Endothelial cell of umbilical vein (primary cell): ENCODE results near the gene SUCLG2. TPM values are rescaled to one million over a fixed set of nuclear protein-coding genes. Genes with fewer than 3 reads are reported as not detected.

Source experiments
- BruUV-seq: library from RNA; stranded (reverse); fragments of 400-500 nt; replicated peaks from 2 replicates; lab custom pipeline; 2021; lab: Mats Ljungman, UMichigan
- CTCF ChIA-PET: fragments of 300-600, 350-600 bp; sonication (Branson Sonifier 250); formaldehyde crosslinking; loops from one replicate; lab custom pipeline; 2021; ENCODE audit warnings: antibody characterized with exemption, inconsistent platforms; lab: Charles Lee
- POLR2A ChIA-PET: fragments of 300-600, 350-600 bp; sonication (Branson Sonifier 250); formaldehyde crosslinking; loops from one replicate; lab custom pipeline; 2021; ENCODE audit warnings: antibody characterized with exemption, inconsistent platforms; lab: Charles Lee
- DNase-seq: peaks from one replicate; pipeline ENCODE4 v3.0.0-alpha.2; 2011; ENCODE audit warnings: low read depth, low spot score
- FAIRE-seq: peaks from 2 replicates; lab custom pipeline; 2011; peaks lifted over from hg19 to GRCh38; lab: Jason Lieb, UNC
- H2AFZ ChIP-seq: 2 replicates; pipeline ENCODE4 v1.6.0; 2012; ENCODE audit warnings: low read depth, low read length, control low read depth, inconsistent platforms
- H3K27ac ChIP-seq: 2 replicates; pipeline ENCODE4 v1.5.1; 2011; ENCODE audit warnings: low read depth, mild to moderate bottlenecking, control low read depth, low read length, moderate library complexity; ENCODE audit not compliant: insufficient read depth
- H3K27me3 ChIP-seq, 2 experiments: 2 replicates each; pipeline versions ENCODE4 v1.6.0 to v1.6.1; 2011; ENCODE audit warnings: low read length in 2 of 2, mixed read lengths in 1 of 2; ENCODE audit not compliant: control insufficient read depth in 2 of 2, insufficient read depth in 2 of 2
- H3K36me3 ChIP-seq, 2 experiments: 2 replicates in 1 of 2; 3 replicates in 1 of 2; pipeline ENCODE4 v1.5.1; 2011; ENCODE audit warnings: low read length in 2 of 2, mild to moderate bottlenecking in 1 of 2, moderate library complexity in 1 of 2; ENCODE audit not compliant: control insufficient read depth in 2 of 2, insufficient read depth in 2 of 2; ENCODE audit errors: extremely low read depth in 1 of 2
- H3K4me1 ChIP-seq: 3 replicates; pipeline ENCODE4 v1.5.1; 2011; ENCODE audit warnings: mild to moderate bottlenecking, low read length; ENCODE audit not compliant: control insufficient read depth, insufficient read depth; ENCODE audit errors: extremely low read depth
- H3K4me2 ChIP-seq: 2 replicates; pipeline ENCODE4 v1.6.1; 2011; ENCODE audit warnings: low read length, control low read depth, mixed read lengths; ENCODE audit not compliant: insufficient read depth
- H3K4me3 ChIP-seq, 3 experiments: fragments of 200-600 bp in 1 of 3; sonication (generic), shearing (Covaris generic) in 1 of 3; replicated peaks in 1 of 3; 2 replicates each; pipeline ENCODE4 v1.5.1; 2011 to 2016; ENCODE audit warnings: control low read depth in 3 of 3, low read length in 3 of 3, mild to moderate bottlenecking in 2 of 3, inconsistent platforms in 1 of 3, low read depth in 1 of 3, moderate library complexity in 1 of 3; ENCODE audit not compliant: insufficient read depth in 1 of 3
- H3K79me2 ChIP-seq: 2 replicates; pipeline ENCODE4 v1.6.0; 2012; ENCODE audit warnings: low read length, inconsistent platforms; ENCODE audit not compliant: control insufficient read depth, insufficient read depth
- H3K9ac ChIP-seq: replicated peaks from 2 replicates; pipeline ENCODE3; 2011; ENCODE audit warnings: low read length, control low read depth; ENCODE audit not compliant: insufficient read depth; ENCODE audit errors: extremely low read depth
- H3K9me1 ChIP-seq: replicated peaks from 3 replicates; pipeline ENCODE4 v1.6.0; 2011; ENCODE audit warnings: mild to moderate bottlenecking, low read length; ENCODE audit not compliant: control insufficient read depth, insufficient read depth; ENCODE audit errors: extremely low read depth
- H3K9me3 ChIP-seq: replicated peaks from 2 replicates; pipeline ENCODE4 v1.5.1; 2012; ENCODE audit warnings: low read length, inconsistent platforms; ENCODE audit not compliant: control insufficient read depth, insufficient read depth
- H4K20me1 ChIP-seq: replicated peaks from 2 replicates; pipeline ENCODE3; 2011; ENCODE audit warnings: mild to moderate bottlenecking, low read length; ENCODE audit not compliant: control insufficient read depth, insufficient read depth; ENCODE audit errors: extremely low read depth
- CTCF ChIP-seq, 2 donors: IDR thresholded peaks; 1 replicate in 1 of 2; 2 replicates in 1 of 2; pipeline ENCODE4 v1.5.1; 2011; ENCODE audit warnings: low read length in 2 of 2, mild to moderate bottlenecking in 2 of 2, moderate library complexity in 2 of 2, control low read depth in 1 of 2, inconsistent platforms in 1 of 2, low read depth in 1 of 2; ENCODE audit not compliant: insufficient read depth in 1 of 2; ENCODE audit errors: extremely low read depth in 1 of 2
- EZH2 ChIP-seq: IDR thresholded peaks from 2 replicates; pipeline ENCODE4 v1.6.1; 2012; ENCODE audit warnings: borderline replicate concordance, low read depth, mild to moderate bottlenecking, moderate library complexity, low read length, inconsistent platforms; ENCODE audit not compliant: severe bottlenecking
- GATA2 ChIP-seq: IDR thresholded peaks from 2 replicates; pipeline ENCODE4 v1.7.0; 2011; ENCODE audit warnings: low read depth, mild to moderate bottlenecking, moderate library complexity, mixed read lengths, low read length; ENCODE audit not compliant: insufficient read length, insufficient read depth
- JUN ChIP-seq: IDR thresholded peaks from 2 replicates; pipeline ENCODE4 v1.6.1; 2011; ENCODE audit warnings: borderline replicate concordance, low read depth; ENCODE audit not compliant: insufficient read length, insufficient read depth
- MAX ChIP-seq: IDR thresholded peaks from 2 replicates; pipeline ENCODE4 v1.6.1; 2011; ENCODE audit not compliant: insufficient read depth, insufficient read length
- MYC ChIP-seq: IDR thresholded peaks from one replicate; pipeline ENCODE4 v1.6.1; 2011; ENCODE audit warnings: mild to moderate bottlenecking, low read depth, low read length
- POLR2A ChIP-seq: IDR thresholded peaks from 2 replicates; pipeline ENCODE4 v1.6.1; 2012; ENCODE audit warnings: low read depth, mild to moderate bottlenecking, control low read depth, low read length
- POLR2AphosphoS5 ChIP-seq: IDR thresholded peaks from 2 replicates; pipeline ENCODE4 v1.6.1; 2012; ENCODE audit warnings: low read depth, mild to moderate bottlenecking, control low read depth, low read length, moderate library complexity; ENCODE audit not compliant: insufficient read depth
- dilution Hi-C: fragments of 300-500 bp; cut with MboI; formaldehyde crosslinking; loops from one replicate; pipeline ENCODE4 v1.15.0; 2019; ENCODE audit warnings: low sequenced_read_pairs; ENCODE audit not compliant: extremely low pct_ligation_motif_present
- intact Hi-C: fragments of 100-400 bp; cut with micrococcal nuclease; formaldehyde crosslinking; loops from one replicate; pipeline ENCODE4 v1.10.0; 2022
- polyA plus RNA-seq, 4 experiments: library from polyadenylated mRNA; depleted of rRNA in 3 of 4; stranded (reverse) in 3 of 4; unstranded in 1 of 4; fragments of >200 nt; gene quantifications; 2 replicates each; pipeline versions ENCODE4 v1.2.1 to v1.2.3, GENCODE V29; 2011 to 2012; ENCODE audit warnings: missing spikeins in 1 of 4
- total RNA-seq: library from RNA; stranded (reverse); gene quantifications from 2 replicates; pipeline ENCODE4 v1.2.3, GENCODE V29; 2021

SUCLG2 gene
- total and polyA plus RNA-seq, 2 donors (not counting 3 experiments of a cell fraction or from before 2014, with no cell fraction given): 8.1 to 38.3 TPM

GRCh38 chr3:67655364-67656121 lies 1.1 kb upstream of the SUCLG2 start:
- intact Hi-C loops (loop anchor here (2.0 kb wide), 1 partner anchor 45 kb away; no protein-coding TSS in a partner anchor), dilution Hi-C loops (no loop called here)
- POLR2A ChIA-PET: no interaction called here
- Histone ChIP-seq H4K20me1 (no peaks in the 10 kb centered on the region), H3K4me1 (peaks cover 9% of the 10 kb centered on the region), H3K27me3 (no peaks in the 10 kb centered on the region), H3K4me2 (no peak overlapping the region), H3K9ac (no peak overlapping the region), H3K79me2 (peaks cover 13% of the 10 kb centered on the region), H3K4me3 (no peak overlapping the region), H2AFZ (no peak overlapping the region), H3K9me1 (no peaks in the 10 kb centered on the region), H3K9me3 (no peaks in the 10 kb centered on the region), H3K36me3 (no peaks in the 10 kb centered on the region), H3K27ac (no peak overlapping the region)
- FAIRE-seq (no peak), DNase-seq (no peak)
- BruUV-seq: no TSS peak
- TF ChIP-seq CTCF (IDR thresholded peaks at IDR 0.05; ENCODE audit: extremely low read depth in 1 of 2, insufficient read depth in 1 of 2, low read depth in 1 of 2, low read length in 2 of 2): no peak
- TF ChIP-seq GATA2: no peak
- TF ChIP-seq MAX: no peak
- TF ChIP-seq MYC: no peak
- no peak for TF ChIP-seq POLR2AphosphoS5
- TF ChIP-seq JUN: no peak
- no peak for TF ChIP-seq EZH2
- no peak for TF ChIP-seq POLR2A
- CTCF ChIA-PET: interaction anchor here (1.1 to 1.7 kb wide), 2 partner anchors 8 to 9 kb away, joined by 3 read pairs; no protein-coding TSS in a partner anchor
